AG04449 (cell line): ENCODE results near the gene TESPA1.

Source experiments
- CTCF ChIA-PET: fragments of 350-600 bp; formaldehyde crosslinking; extraction: SDS; loops from one replicate; lab custom pipeline; 2021; ENCODE audit warnings: antibody characterized with exemption; lab: Yijun Ruan, JAX
- POLR2A ChIA-PET: fragments of 400-600, 350-600 bp; formaldehyde crosslinking; extraction: SDS; loops from one replicate; lab custom pipeline; 2020; ENCODE audit warnings: antibody characterized with exemption, inconsistent platforms; lab: Yijun Ruan, JAX
- DNase-seq: peaks from one replicate; pipeline ENCODE4 v3.0.0-alpha.2; 2010; ENCODE audit warnings: low read depth, low spot score
- H3K4me3 ChIP-seq: 2 replicates; pipeline ENCODE4 v1.5.1; 2011; ENCODE audit warnings: low read depth, mild to moderate bottlenecking, control low read depth, low read length
- CTCF ChIP-seq: IDR thresholded peaks from one replicate; pipeline ENCODE4 v1.5.1; 2011; ENCODE audit warnings: mild to moderate bottlenecking, moderate library complexity, low read length, control low read depth, inconsistent platforms; ENCODE audit not compliant: insufficient read depth; ENCODE audit errors: missing control alignments

TESPA1 gene

GRCh38 chr12:54956818-54957641 is 27.5 kb downstream of the TESPA1 start:
- ChIA-PET CTCF (interaction anchor here (0.7 to 7.1 kb wide), 15 partner anchors 9 to 255 kb away, joined by 3 to 97 read pairs (median 4); partner anchors contain the start of gene MUCL1), POLR2A (no interaction called here)
- no peak for DNase-seq
- no peak for TF ChIP-seq CTCF
- no peak overlapping the region for H3K4me3 ChIP-seq

DNA sequence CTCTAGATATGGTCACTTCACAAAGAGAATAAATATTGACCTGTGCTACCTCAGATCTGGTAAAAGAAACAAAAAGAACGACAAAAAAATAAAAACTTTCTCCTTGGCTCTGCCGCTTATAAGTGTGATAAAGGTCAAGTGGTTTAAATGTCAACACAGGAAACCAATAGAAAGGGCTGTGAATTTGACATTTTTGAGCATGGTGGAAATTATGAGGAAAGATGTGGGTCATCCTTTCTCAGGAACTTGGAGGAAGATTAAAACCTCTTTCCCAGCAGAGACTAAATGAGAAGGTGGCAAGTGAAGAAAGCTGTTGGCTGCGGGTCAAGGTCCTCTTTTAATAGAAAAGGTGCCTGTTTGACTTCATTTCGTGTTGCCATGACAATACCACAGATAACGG is 28.2 kb downstream of the TESPA1 start:
- DNase-seq = no peak
- TF ChIP-seq CTCF = no peak
- ChIA-PET CTCF (interaction anchor here (0.8 to 7.1 kb wide), 11 partner anchors 10 to 254 kb away, joined by 3 to 97 read pairs (median 5); partner anchors contain the start of gene MUCL1), POLR2A (no interaction called here)
- H3K4me3 ChIP-seq = no peak overlapping the region

DNA sequence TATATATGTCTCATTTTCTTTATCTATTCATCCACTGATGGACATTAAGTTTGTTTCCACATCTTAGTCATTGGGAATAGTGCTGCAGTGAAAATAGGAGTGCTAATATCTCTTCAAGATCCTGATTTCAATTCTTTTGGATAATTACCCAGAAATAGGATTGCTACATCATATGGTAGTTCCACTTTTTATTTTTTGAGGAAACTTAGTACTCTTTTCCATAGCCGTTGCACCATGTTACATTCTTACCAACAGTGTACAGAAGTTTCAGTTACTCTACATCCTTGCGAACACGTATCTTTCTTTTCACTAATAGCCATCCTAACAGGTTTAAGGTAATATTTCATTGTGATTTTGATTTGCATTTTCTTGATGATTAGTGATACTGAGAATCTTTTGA is 29.8 kb downstream of the TESPA1 start:
- DNase-seq = no peak
- CTCF ChIA-PET = no interaction called here

GRCh38 chr12:54954228-54954627 is 30.3 kb downstream of the TESPA1 start:
- POLR2A ChIA-PET = no interaction called here
- CTCF ChIA-PET = no interaction called here
- DNase-seq = no peak
- no peak for TF ChIP-seq CTCF
- H3K4me3 ChIP-seq = no peak overlapping the region

More for the DNA sequence above, 29.8 kb downstream of the TESPA1 start:
- POLR2A ChIA-PET = no interaction called here
- H3K4me3 ChIP-seq = no peak overlapping the region
- TF ChIP-seq CTCF = no peak

DNA sequence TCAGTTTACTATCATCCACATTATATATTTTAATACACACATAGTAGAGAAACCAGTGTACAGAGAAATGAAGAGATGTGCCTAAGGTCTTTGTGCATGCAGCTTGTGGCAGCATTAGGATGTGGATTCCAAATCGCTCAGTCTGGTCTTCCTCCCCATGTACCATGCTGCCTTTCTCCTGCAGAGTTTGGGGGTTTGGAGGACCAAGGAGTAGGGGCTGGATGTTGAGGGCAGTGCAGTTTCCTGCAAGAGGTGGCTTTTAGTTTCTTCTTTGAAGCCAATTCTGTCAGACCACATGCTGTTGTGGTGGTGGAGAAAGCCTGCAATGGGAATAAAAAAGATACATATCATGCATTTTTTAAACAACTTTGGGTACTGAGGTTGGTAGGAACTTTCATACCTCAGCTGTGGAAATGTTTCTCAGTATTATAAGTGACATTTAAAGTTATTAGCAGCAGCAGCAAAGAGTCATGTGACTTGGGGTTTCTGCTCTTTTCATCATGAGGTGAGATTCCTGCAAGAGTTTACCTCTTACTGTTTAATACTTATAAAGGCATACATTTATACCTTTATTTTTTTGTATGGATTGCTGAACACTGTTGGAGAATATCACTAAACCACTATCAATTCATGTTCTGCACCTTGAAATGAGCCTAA is 34.4 kb downstream of the TESPA1 start:
- CTCF ChIA-PET = no interaction called here
- no peak for TF ChIP-seq CTCF
- DNase-seq = no peak
- H3K4me3 ChIP-seq = no peak overlapping the region
- POLR2A ChIA-PET = no interaction called here

GRCh38 chr12:54949073-54949711 is 35.4 kb downstream of the TESPA1 start:
- TF ChIP-seq CTCF = no peak
- no peak for DNase-seq
- ChIA-PET CTCF (no interaction called here), POLR2A (no interaction called here)
- H3K4me3 ChIP-seq = no peak overlapping the region
